SK-N-SH (cell line): ENCODE results near the gene ACTA1. TPM values are rescaled to one million over a fixed set of nuclear protein-coding genes. Genes with fewer than 3 reads are reported as not detected.
A peak's percentile ranks its signal among the peaks of the same experiment; 100 is the strongest.
"Not testable (repeated sequence)": the region's sequence is repeated elsewhere in the genome, so short reads cannot be mapped to it uniquely, and the experiment has no call there.

Experiments used
- CTCF ChIA-PET: fragments of 300-600, 350-600 bp; formaldehyde crosslinking; extraction: SDS; loops from one replicate; lab custom pipeline; 2021; lab: Yijun Ruan, JAX
- POLR2A ChIA-PET: fragments of 350-600 bp; sonication (Branson Sonifier 250); formaldehyde crosslinking; extraction: SDS; loops from one replicate; lab custom pipeline; 2020; ENCODE audit warnings: antibody characterized with exemption, inconsistent platforms; lab: Yijun Ruan, JAX
- DNase-seq: peaks from one replicate; pipeline ENCODE4 v3.0.0; 2012
- H2AFZ ChIP-seq: fragments of 200-600 bp; sonication (generic); 2 replicates; pipeline ENCODE4 v1.8.1; 2016; ENCODE audit warnings: antibody characterized with exemption, mild to moderate bottlenecking, low read depth
- H3F3A ChIP-seq: fragments of 200-600 bp; sonication (generic); replicated peaks from 2 replicates; pipeline ENCODE3; 2016; ENCODE audit warnings: antibody characterized with exemption, mild to moderate bottlenecking; ENCODE audit not compliant: insufficient read depth
- H3K27ac ChIP-seq, 2 experiments: fragments of 200-500 bp in 1 of 2; fragments of 200-600 bp in 1 of 2; sonication (Bioruptor generic) in 1 of 2; sonication (generic), shearing (Covaris generic) in 1 of 2; 2 replicates each; pipeline versions ENCODE4 v1.5.1 to v1.6.1; 2014 to 2016; ENCODE audit warnings: low read depth in 2 of 2, inconsistent platforms in 1 of 2, low read length in 1 of 2, mild to moderate bottlenecking in 1 of 2, mixed read lengths in 1 of 2
- H3K27me3 ChIP-seq: fragments of 200-600 bp; sonication (generic), shearing (Covaris generic); 2 replicates; pipeline ENCODE4 v1.6.1; 2016; ENCODE audit warnings: mixed run types; ENCODE audit not compliant: insufficient read depth
- H3K36me3 ChIP-seq, 2 experiments: fragments of 200-500 bp in 1 of 2; fragments of 200-600 bp in 1 of 2; sonication (Bioruptor generic) in 1 of 2; sonication (generic) in 1 of 2; replicated peaks in 1 of 2; 2 replicates each; pipeline versions ENCODE3 to v1.5.1; 2014 to 2016; ENCODE audit warnings: low read length in 1 of 2, mild to moderate bottlenecking in 1 of 2; ENCODE audit not compliant: insufficient read depth in 2 of 2, control insufficient read depth in 1 of 2
- H3K4me1 ChIP-seq, 2 experiments: fragments of 200-500 bp in 1 of 2; fragments of 200-600 bp in 1 of 2; sonication (Bioruptor generic) in 1 of 2; sonication (generic), shearing (Covaris generic) in 1 of 2; 2 replicates each; pipeline versions ENCODE4 v1.5.1 to v1.6.1; 2014 to 2016; ENCODE audit warnings: low read depth in 1 of 2, low read length in 1 of 2, mixed run types in 1 of 2; ENCODE audit not compliant: insufficient read depth in 2 of 2, control insufficient read depth in 1 of 2
- H3K4me2 ChIP-seq: fragments of 200-600 bp; sonication (generic), shearing (Covaris generic); 2 replicates; pipeline ENCODE4 v1.6.1; 2017; ENCODE audit warnings: mixed run types
- H3K4me3 ChIP-seq, 2 experiments: fragments of 200-500 bp in 1 of 2; fragments of 200-600 bp in 1 of 2; sonication (Bioruptor generic) in 1 of 2; sonication (generic), shearing (Covaris generic) in 1 of 2; 2 replicates each; pipeline versions ENCODE4 v1.5.1 to v1.8.1; 2014 to 2016; ENCODE audit warnings: low read depth in 2 of 2, inconsistent platforms in 1 of 2, low read length in 1 of 2, mild to moderate bottlenecking in 1 of 2, mixed read lengths in 1 of 2, moderate library complexity in 1 of 2
- H3K79me2 ChIP-seq: fragments of 200-600 bp; sonication (generic); 2 replicates; pipeline ENCODE4 v1.8.1; 2017; ENCODE audit warnings: mild to moderate bottlenecking; ENCODE audit not compliant: insufficient read depth
- H3K9ac ChIP-seq: fragments of 200-600 bp; sonication (generic); 2 replicates; pipeline ENCODE4 v1.6.1; 2017; ENCODE audit warnings: mixed run types
- H3K9me2 ChIP-seq: fragments of 200-600 bp; sonication (generic); 2 replicates; pipeline ENCODE4 v1.6.1; 2017; ENCODE audit warnings: mixed run types
- H3K9me3 ChIP-seq: fragments of 200-600 bp; sonication (generic); 2 replicates; pipeline ENCODE4 v1.6.1; 2017; ENCODE audit warnings: mixed run types, mild to moderate bottlenecking, moderate library complexity
- H4K20me1 ChIP-seq: fragments of 200-600 bp; sonication (generic); 2 replicates; pipeline ENCODE4 v1.6.1; 2017; ENCODE audit warnings: mild to moderate bottlenecking, mixed run types; ENCODE audit not compliant: insufficient read depth
- FOXM1 ChIP-seq: IDR thresholded peaks from 2 replicates; pipeline ENCODE4 v1.4.0; 2012; ENCODE audit warnings: low read depth, mild to moderate bottlenecking
- GATA2 ChIP-seq: sonication (generic); formaldehyde crosslinking; IDR thresholded peaks from 2 replicates; pipeline ENCODE4 v1.5.0; 2020; ENCODE audit warnings: mild to moderate bottlenecking, missing genetic modification reagents
- IRF3 ChIP-seq: fragments of 150-350 bp; IDR thresholded peaks from 2 replicates; pipeline ENCODE4 v1.6.1; 2016; ENCODE audit warnings: mild to moderate bottlenecking, low read depth, low read length
- MEF2A ChIP-seq: IDR thresholded peaks from 2 replicates; pipeline ENCODE4 v1.4.0; 2012; ENCODE audit warnings: low read depth, borderline replicate concordance
- MXI1 ChIP-seq: IDR thresholded peaks from 2 replicates; pipeline ENCODE4 v1.6.1; 2012; ENCODE audit warnings: mild to moderate bottlenecking, low read depth, low read length, improper control_type of control experiment
- NFIC ChIP-seq: IDR thresholded peaks from 2 replicates; pipeline ENCODE4 v1.4.0; 2012; ENCODE audit warnings: borderline replicate concordance
- NRF1 ChIP-seq: IDR thresholded peaks from 2 replicates; pipeline ENCODE4 v1.6.1; 2012; ENCODE audit warnings: low read depth, mild to moderate bottlenecking, low read length
- PBX3 ChIP-seq: IDR thresholded peaks from 2 replicates; pipeline ENCODE4; 2012
- POLR2AphosphoS5 ChIP-seq: IDR thresholded peaks from 2 replicates; pipeline ENCODE4 v1.6.1; 2012; ENCODE audit warnings: low read depth, low read length
- RAD21 ChIP-seq: IDR thresholded peaks from 2 replicates; pipeline ENCODE4 v1.6.1; 2012; ENCODE audit warnings: mild to moderate bottlenecking, low read length
- RXRA ChIP-seq: IDR thresholded peaks from 2 replicates; pipeline ENCODE4 v1.4.0; 2012; ENCODE audit warnings: low read depth, mild to moderate bottlenecking, borderline replicate concordance
- SIN3A ChIP-seq: IDR thresholded peaks from 2 replicates; pipeline ENCODE4 v1.6.1; 2012; ENCODE audit warnings: low read depth, mild to moderate bottlenecking, low read length, moderate library complexity, borderline replicate concordance
- SMC3 ChIP-seq: IDR thresholded peaks from 2 replicates; pipeline ENCODE4 v1.6.1; 2012; ENCODE audit warnings: low read depth, low read length, improper control_type of control experiment
- TEAD4 ChIP-seq: IDR thresholded peaks from 2 replicates; pipeline ENCODE4 v1.4.0; 2012; ENCODE audit warnings: mild to moderate bottlenecking, borderline replicate concordance; ENCODE audit not compliant: insufficient read depth
- YY1 ChIP-seq: IDR thresholded peaks from 2 replicates; pipeline ENCODE4 v1.4.0; 2012; ENCODE audit warnings: low read depth, mild to moderate bottlenecking
- WGBS: methylation state at CpG from one replicate; pipeline ENCODE4 v1.1.6; 2017; ENCODE audit warnings: low lambda C conversion rate; 5-methylcytosine and 5-hydroxymethylcytosine counted together
- polyA plus RNA-seq, 3 experiments: library from polyadenylated mRNA; depleted of rRNA; stranded (reverse); fragments of >200 nt; gene quantifications; 2 replicates each; pipeline ENCODE4 v1.2.3, GENCODE V29; 2012

Gene ACTA1
- polyA plus RNA-seq, 1 of the 3 experiments (the other 2 are of a cell fraction): 0.21 TPM

GRCh38 chr1:229479660-229480399 lies 45.9 kb upstream of the ACTA1 start:
- H2AFZ ChIP-seq: no peak overlapping the region
- no peak for DNase-seq
- peaks cover 32 to 69% of the 10 kb centered on the region in 2 experiments for H3K36me3 ChIP-seq
- H3K9me2 ChIP-seq: no peaks in the 10 kb centered on the region
- 96% methylated on average over 10 of the region's 10 CpGs for WGBS
- ChIA-PET POLR2A (interaction anchor here (0.7 kb wide), 1 partner anchor 221 kb away, joined by 3 read pairs; no protein-coding TSS in a partner anchor), CTCF (interaction anchor here (0.7 to 8.7 kb wide), 9 partner anchors 13 to 816 kb away, joined by 3 to 143 read pairs (median 5); no protein-coding TSS in a partner anchor)
- no peak overlapping the region for H3K27ac ChIP-seq
- H3K9ac ChIP-seq: no peak overlapping the region
- H3K4me3 ChIP-seq: 0 out of 4 replicates have a peak overlapping the region, but pooled peaks of 1 of the 2 experiments have one; percentile 5
- H3K79me2 ChIP-seq: no peaks in the 10 kb centered on the region
- no peaks in the 10 kb centered on the region for H3K9me3 ChIP-seq
- H3F3A ChIP-seq: no peaks in the 10 kb centered on the region
- peaks cover 0 to 7% of the 10 kb centered on the region in 2 experiments; a peak in 1 of 4 replicates for H3K4me1 ChIP-seq
- no peak overlapping the region for H3K4me2 ChIP-seq
- no peaks in the 10 kb centered on the region for H3K27me3 ChIP-seq
- TF ChIP-seq SMC3 (no peak), MEF2A (no peak), IRF3 (no peak), PBX3 (no peak), POLR2AphosphoS5 (no peak), RAD21 (no peak), FOXM1 (no peak), RXRA (no peak), YY1 (no peak), GATA2 (no peak), TEAD4 (no peak)
- TF ChIP-seq, all 33 proteins: peak for 0
- no peaks in the 10 kb centered on the region for H4K20me1 ChIP-seq

DNA sequence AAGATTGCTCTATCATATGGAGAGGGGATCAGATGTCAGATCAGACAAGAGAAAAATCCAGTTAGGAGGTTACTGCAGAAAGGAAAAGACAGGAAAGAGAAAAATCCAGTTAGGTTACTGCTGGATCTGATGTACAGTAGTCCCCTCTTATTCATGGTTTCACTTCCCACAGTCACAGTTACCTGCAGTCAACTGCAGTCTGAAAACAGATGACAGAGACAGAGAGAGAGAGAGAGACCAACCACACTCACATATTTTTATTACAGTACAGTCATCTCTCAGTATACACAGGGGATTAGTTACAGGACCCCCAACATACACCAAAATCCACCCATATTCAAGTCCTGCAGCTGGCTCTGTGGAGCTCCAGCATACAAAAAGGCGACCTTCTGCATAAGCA lies 45.0 kb upstream of the ACTA1 start:
- POLR2A ChIA-PET: no interaction called here

DNA sequence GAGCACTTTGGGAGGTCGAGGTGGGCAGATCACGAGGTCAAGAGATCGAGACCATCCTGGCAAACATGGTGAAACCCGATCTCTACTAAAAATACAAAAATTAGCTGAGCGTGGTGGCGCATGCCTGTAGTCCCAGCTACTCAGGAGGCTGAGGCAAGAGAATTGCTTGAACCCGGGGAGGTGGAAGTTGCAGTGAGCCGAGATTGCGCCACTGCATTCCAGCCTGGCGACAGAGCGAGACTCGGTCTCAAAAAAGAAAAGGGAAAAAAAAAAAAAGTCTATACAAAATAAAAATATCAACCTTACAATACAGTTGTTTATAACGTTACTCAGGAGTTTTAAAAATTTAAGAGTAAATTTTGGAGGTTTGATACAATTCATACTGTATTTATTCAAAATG lies 42.0 kb upstream of the ACTA1 start:
- H2AFZ ChIP-seq, DNase-seq, H4K20me1 ChIP-seq, H3K9ac ChIP-seq, H3K4me1 ChIP-seq, H3K4me3 ChIP-seq, H3K27ac ChIP-seq, H3K9me3 ChIP-seq, H3K79me2 ChIP-seq, H3K27me3 ChIP-seq, H3K4me2 ChIP-seq, H3F3A ChIP-seq, H3K9me2 ChIP-seq, POLR2A ChIA-PET: not testable (repeated sequence)
- H3K36me3 ChIP-seq: peaks cover 37 to 54% of the 10 kb centered on the region in 2 experiments
- WGBS: 96% methylated on average over 13 of the region's 13 CpGs
- CTCF ChIA-PET: interaction anchor here (0.7 to 6.1 kb wide), 2 partner anchors 218 to 811 kb away, joined by 4 to 29 read pairs; no protein-coding TSS in a partner anchor

More for the DNA sequence above, 45.0 kb upstream of the ACTA1 start:
- no peaks in the 10 kb centered on the region for H3K79me2 ChIP-seq
- no peaks in the 10 kb centered on the region for H3K9me2 ChIP-seq
- H3K36me3 ChIP-seq: peaks cover 40 to 65% of the 10 kb centered on the region in 2 experiments
- CTCF ChIA-PET: interaction anchor here (1.1 to 8.7 kb wide), 2 partner anchors 20 to 222 kb away, joined by 3 to 143 read pairs; no protein-coding TSS in a partner anchor
- no peaks in the 10 kb centered on the region for H3F3A ChIP-seq
- no peak overlapping the region for H2AFZ ChIP-seq
- H3K9ac ChIP-seq: no peak overlapping the region
- H3K4me1 ChIP-seq: peaks cover 0 to 7% of the 10 kb centered on the region in 2 experiments; a peak in 1 of 4 replicates
- no peak for TF ChIP-seq NRF1
- TF ChIP-seq YY1: no peak
- no peak for TF ChIP-seq MXI1
- no peak for TF ChIP-seq MEF2A
- TF ChIP-seq POLR2AphosphoS5: no peak
- no peak for TF ChIP-seq SIN3A
- no peak for TF ChIP-seq TEAD4
- TF ChIP-seq IRF3: no peak
- TF ChIP-seq NFIC: no peak
- DNase-seq: no peak
- 100% methylated on average over 1 of the region's 1 CpG for WGBS
- H3K27me3 ChIP-seq: no peaks in the 10 kb centered on the region
- no peaks in the 10 kb centered on the region for H3K9me3 ChIP-seq
- no peaks in the 10 kb centered on the region for H4K20me1 ChIP-seq
- no peak overlapping the region for H3K4me2 ChIP-seq
- no peak overlapping the region for H3K4me3 ChIP-seq
- no peak overlapping the region for H3K27ac ChIP-seq
